Neural progenitor cell (in vitro differentiated cells): ENCODE data around the gene TXNDC11. TPM values are rescaled to one million over a fixed set of nuclear protein-coding genes. Genes with fewer than 3 reads are reported as not detected.

Source experiments
- DNase-seq: peaks from one replicate; pipeline ENCODE4 v3.0.0-alpha.2; 2016; ENCODE audit warnings: low spot score
- H2AFZ ChIP-seq: fragments of 200-600 bp; sonication (generic); replicated peaks from 2 replicates; pipeline ENCODE4 v1.6.1; 2016; ENCODE audit warnings: antibody characterized with exemption
- H3F3A ChIP-seq: fragments of 200-600 bp; sonication (generic); 2 replicates; pipeline ENCODE4 v1.6.1; 2016; ENCODE audit warnings: antibody characterized with exemption, low read depth
- H3K27ac ChIP-seq: fragments of 200-600 bp; sonication (generic); 2 replicates; pipeline ENCODE4 v1.5.1; 2016; ENCODE audit warnings: mild to moderate bottlenecking
- H3K27me3 ChIP-seq: fragments of 200-600 bp; sonication (generic); 2 replicates; pipeline ENCODE4 v1.6.1; 2016; ENCODE audit warnings: mild to moderate bottlenecking, moderate library complexity
- H3K36me3 ChIP-seq: fragments of 200-600 bp; sonication (generic); 2 replicates; pipeline ENCODE4 v1.5.1; 2016
- H3K4me1 ChIP-seq: fragments of 200-600 bp; sonication (generic); 2 replicates; pipeline ENCODE4 v1.6.1; 2016; ENCODE audit warnings: mixed run types
- H3K4me2 ChIP-seq: fragments of 200-600 bp; sonication (generic); 2 replicates; pipeline ENCODE4 v1.6.1; 2016
- H3K4me3 ChIP-seq: fragments of 200-600 bp; sonication (generic); 2 replicates; pipeline ENCODE4 v1.5.1; 2016
- H3K79me2 ChIP-seq: fragments of 200-600 bp; sonication (generic); 2 replicates; pipeline ENCODE4 v1.6.1; 2016; ENCODE audit warnings: low read depth
- H3K9ac ChIP-seq: fragments of 200-600 bp; sonication (generic); 2 replicates; pipeline ENCODE4 v1.6.1; 2016
- H3K9me3 ChIP-seq: fragments of 200-600 bp; sonication (generic); 2 replicates; pipeline ENCODE4 v1.5.1; 2016; ENCODE audit warnings: low read depth
- H4K20me1 ChIP-seq: fragments of 200-600 bp; sonication (generic); 2 replicates; pipeline ENCODE4 v1.6.1; 2016; ENCODE audit warnings: low read depth
- H3K27ac Mint-ChIP-seq: 3 replicates; pipeline ENCODE4 v1.8.0; 2021; ENCODE audit warnings: mixed read lengths
- H3K27me3 Mint-ChIP-seq: 2 replicates; pipeline ENCODE4 v1.8.0; 2022; ENCODE audit warnings: low read depth, mild to moderate bottlenecking, inconsistent platforms, moderate library complexity, mixed read lengths; ENCODE audit not compliant: insufficient read depth
- H3K36me3 Mint-ChIP-seq: 3 replicates; pipeline ENCODE4 v1.8.0; 2021; ENCODE audit warnings: mixed read lengths
- H3K4me1 Mint-ChIP-seq: 3 replicates; pipeline ENCODE4 v1.8.0; 2021; ENCODE audit warnings: mixed read lengths
- H3K4me3 Mint-ChIP-seq: 3 replicates; pipeline ENCODE4 v1.8.0; 2021; ENCODE audit warnings: mild to moderate bottlenecking, moderate library complexity, mixed read lengths
- H3K9me3 Mint-ChIP-seq: 3 replicates; pipeline ENCODE4 v1.8.0; 2020; ENCODE audit warnings: mixed read lengths
- CTCF ChIP-seq: fragments of 200-600 bp; sonication (generic); IDR thresholded peaks from 2 replicates; pipeline ENCODE4 v1.5.1; 2017; ENCODE audit warnings: antibody characterized with exemption, mild to moderate bottlenecking
- EZH2 ChIP-seq: fragments of 200-600 bp; sonication (generic); IDR thresholded peaks from 2 replicates; pipeline ENCODE4 v1.6.1; 2017; ENCODE audit warnings: antibody characterized with exemption, mild to moderate bottlenecking, moderate library complexity
- EZH2phosphoT487 ChIP-seq: fragments of 200-600 bp; sonication (generic); IDR thresholded peaks from 2 replicates; pipeline ENCODE4 v1.6.1; 2017; ENCODE audit warnings: antibody characterized with exemption
- total RNA-seq: library from RNA; depleted of rRNA; stranded (reverse); fragments of >200 nt; gene quantifications from 2 replicates; pipeline ENCODE4 v1.2.3, GENCODE V29; 2015; ENCODE audit warnings: low replicate concordance

TXNDC11 gene
- total RNA-seq, 1 donor from 2014 or later: 7.4 TPM

DNA sequence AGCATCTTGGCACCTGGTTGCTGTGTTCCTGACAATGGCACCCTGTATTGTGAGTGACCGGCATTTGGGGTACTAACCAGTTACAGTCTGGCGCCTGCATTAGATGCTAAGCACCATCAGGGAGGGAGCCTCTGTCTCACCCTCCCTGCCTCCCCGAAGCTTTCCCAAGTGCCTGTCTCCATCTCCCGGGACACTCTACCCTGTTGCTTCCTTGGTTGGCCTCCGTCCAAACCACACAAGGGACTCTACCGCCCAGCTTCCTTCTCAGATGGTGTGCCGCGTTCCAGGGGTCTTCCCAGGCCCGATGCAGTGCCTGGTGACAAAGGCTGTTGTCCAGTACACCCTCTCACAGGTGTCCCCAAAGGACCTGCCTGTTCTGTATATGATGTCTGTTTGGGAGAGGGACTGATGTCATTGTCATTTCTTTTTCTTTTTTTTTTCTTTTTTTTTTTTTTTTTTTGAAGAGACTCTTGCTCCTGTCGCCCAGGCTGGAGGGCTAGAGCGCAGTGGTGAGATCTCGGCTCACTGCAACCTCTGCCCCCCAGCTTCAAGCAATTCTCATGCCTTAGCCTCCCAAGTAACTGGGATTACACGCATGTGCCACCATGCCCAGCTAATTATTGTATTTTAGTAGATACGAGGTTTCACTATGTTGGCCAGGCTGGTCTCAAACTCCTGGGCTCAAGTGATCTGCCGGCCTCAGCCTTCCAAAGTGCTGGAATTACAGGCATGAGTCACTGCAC lies 67.7 kb downstream of the TXNDC11 start:
- no peaks in the 10 kb centered on the region for H3K9me3 ChIP-seq
- peaks cover 7% of the 10 kb centered on the region for H3F3A ChIP-seq
- H3K27me3 Mint-ChIP-seq: peaks cover 5% of the 10 kb centered on the region
- H3K27ac ChIP-seq: no peak overlapping the region
- no peaks in the 10 kb centered on the region for H3K9me3 Mint-ChIP-seq
- no peak for DNase-seq
- no peak overlapping the region for H3K4me3 ChIP-seq
- peaks cover 97% of the 10 kb centered on the region for H4K20me1 ChIP-seq
- H3K79me2 ChIP-seq: peaks cover 57% of the 10 kb centered on the region
- H3K4me2 ChIP-seq: no peak overlapping the region
- H3K27ac Mint-ChIP-seq: no peak overlapping the region
- H3K4me1 ChIP-seq: peaks cover 18% of the 10 kb centered on the region
- H3K27me3 ChIP-seq: no peaks in the 10 kb centered on the region
- TF ChIP-seq CTCF (no peak), EZH2 (no peak), EZH2phosphoT487 (no peak)
- H3K9ac ChIP-seq: no peak overlapping the region
- no peak overlapping the region for H2AFZ ChIP-seq
- H3K4me3 Mint-ChIP-seq: no peak overlapping the region
- H3K36me3 Mint-ChIP-seq: peaks cover 13% of the 10 kb centered on the region
- H3K4me1 Mint-ChIP-seq: peaks cover 17% of the 10 kb centered on the region
- H3K36me3 ChIP-seq: no peaks in the 10 kb centered on the region

DNA sequence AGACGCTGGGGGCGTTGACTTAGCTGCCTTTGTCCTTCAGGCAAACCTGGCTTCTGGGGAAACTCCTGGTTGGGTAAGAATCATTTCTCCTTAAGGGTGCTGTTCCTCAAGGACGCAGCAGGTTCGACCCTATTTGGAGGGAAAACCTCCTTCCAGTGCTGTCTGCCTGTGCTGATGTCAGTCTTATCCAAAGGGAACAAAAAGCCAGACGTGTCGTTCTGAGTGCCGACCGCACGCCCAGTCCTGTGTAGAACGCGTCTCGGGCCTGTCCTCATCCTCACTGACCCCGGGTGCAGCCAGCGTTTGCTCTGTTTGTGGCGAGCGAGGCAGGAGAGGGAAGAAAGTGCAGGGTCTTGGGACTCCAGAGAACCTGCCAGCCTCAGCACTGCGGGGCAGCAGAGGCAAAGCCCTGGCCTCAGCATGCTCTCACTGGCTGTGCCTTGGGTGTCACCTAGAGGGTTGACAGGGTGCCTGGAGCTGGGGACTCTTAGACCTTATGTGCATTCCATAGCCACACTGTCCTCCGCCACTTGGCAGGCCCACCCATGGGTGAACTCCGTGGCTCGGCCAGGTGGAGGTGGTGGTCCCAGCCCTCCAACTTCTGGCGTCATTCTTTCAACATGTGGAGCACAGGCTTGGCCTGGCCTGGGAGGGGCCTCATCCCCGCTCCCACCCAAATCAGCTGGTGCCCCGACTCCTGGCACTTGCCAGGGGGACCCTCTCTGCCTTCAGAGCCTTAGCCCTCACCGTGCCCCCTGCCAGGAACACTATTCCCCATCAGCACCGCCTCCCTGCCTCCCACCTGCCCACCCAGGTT lies 68.4 kb downstream of the TXNDC11 start:
- Histone ChIP-seq H3K4me3 (no peak overlapping the region), H3K36me3 (no peaks in the 10 kb centered on the region), H3K27me3 (no peaks in the 10 kb centered on the region), H3K79me2 (peaks cover 65% of the 10 kb centered on the region), H3F3A (peaks cover 7% of the 10 kb centered on the region), H3K4me1 (peaks cover 25% of the 10 kb centered on the region), H3K4me2 (no peak overlapping the region), H3K9me3 (no peaks in the 10 kb centered on the region), H4K20me1 (peaks cover 100% of the 10 kb centered on the region), H3K27ac (no peak overlapping the region), H2AFZ (no peak overlapping the region), H3K9ac (no peak overlapping the region)
- H3K9me3 Mint-ChIP-seq: no peaks in the 10 kb centered on the region
- TF ChIP-seq EZH2phosphoT487 (no peak), CTCF (no peak), EZH2 (no peak)
- peaks cover 5% of the 10 kb centered on the region for H3K27me3 Mint-ChIP-seq
- peaks cover 13% of the 10 kb centered on the region for H3K36me3 Mint-ChIP-seq
- peaks cover 23% of the 10 kb centered on the region for H3K4me1 Mint-ChIP-seq
- no peak overlapping the region for H3K4me3 Mint-ChIP-seq
- H3K27ac Mint-ChIP-seq: no peak overlapping the region
- DNase-seq: no peak

GRCh38 chr16:11673091-11674000 lies 69.3 kb downstream of the TXNDC11 start:
- no peak for TF ChIP-seq EZH2
- TF ChIP-seq EZH2phosphoT487: no peak
- TF ChIP-seq CTCF: no peak
- Histone ChIP-seq H3K4me3 (no peak overlapping the region), H3K27ac (no peak overlapping the region), H3K4me1 (peaks cover 25% of the 10 kb centered on the region), H3K36me3 (no peaks in the 10 kb centered on the region), H3K27me3 (no peaks in the 10 kb centered on the region), H3K9me3 (no peaks in the 10 kb centered on the region), H3K79me2 (peaks cover 71% of the 10 kb centered on the region), H3F3A (peaks cover 1% of the 10 kb centered on the region), H4K20me1 (peaks cover 95% of the 10 kb centered on the region), H2AFZ (no peak overlapping the region), H3K9ac (no peak overlapping the region), H3K4me2 (no peak overlapping the region)
- DNase-seq: no peak
- Mint-ChIP-seq H3K27ac (peak overlapping the region; percentile 25), H3K9me3 (no peaks in the 10 kb centered on the region), H3K4me3 (no peak overlapping the region), H3K27me3 (peaks cover 5% of the 10 kb centered on the region), H3K36me3 (peaks cover 11% of the 10 kb centered on the region), H3K4me1 (peaks cover 23% of the 10 kb centered on the region)
